ENCODE measurements around the gene PPM1D.

- no peak for TF ChIP-seq ZFP62 (CRISPR knock-in tag; IDR thresholded peaks at IDR 0.05)
- TF ChIP-seq POLR2A (IDR thresholded peaks at IDR 0.05; ENCODE audit: insufficient read depth in 1 of 2, low read depth in 2 of 2, low read length in 2 of 2) = no peak
- TF ChIP-seq SKIL (CRISPR knock-in tag; IDR thresholded peaks at IDR 0.05; ENCODE audit: borderline replicate concordance) = no peak
- no peak for TF ChIP-seq TRIM24 (CRISPR knock-in tag; IDR thresholded peaks at IDR 0.05)
- no peak for TF ChIP-seq ZBTB40 (IDR thresholded peaks at IDR 0.05)
- no peak for TF ChIP-seq ZBTB40 (CRISPR knock-in tag; IDR thresholded peaks at IDR 0.05)
- TF ChIP-seq TCF7L2 (IDR thresholded peaks at IDR 0.05; ENCODE audit: low read depth, low read length) = no peak
- TF ChIP-seq ZNF446 (CRISPR knock-in tag; IDR thresholded peaks at IDR 0.05) = no peak
- no peak for TF ChIP-seq SNRNP70 (IDR thresholded peaks at IDR 0.05; ENCODE audit: low read depth, low read length)
Measured at GRCh38 chr17:60641810-60642220, 41.8 kb downstream of the PPM1D start.

Measured in HepG2 (cell line).